HepG2 (cell line): ENCODE measurements around the gene CD248. TPM values are rescaled to one million over a fixed set of nuclear protein-coding genes. Genes with fewer than 3 reads are reported as not detected.

ENCODE experiments used
- ATAC-seq: fragments of 200-7000 bp; cut with Tn5 transposase; 3 replicates; pipeline ENCODE4 v1.9.1; 2020; ENCODE audit warnings: mild to moderate bottlenecking, moderate library complexity
- BruUV-seq: library from RNA; stranded (reverse); fragments of 400-500 nt; replicated peaks from 2 replicates; lab custom pipeline; 2021; lab: Mats Ljungman, UMichigan
- CTCF ChIA-PET: fragments of 300-600 bp; formaldehyde crosslinking; extraction: SDS; loops from one replicate; lab custom pipeline; 2021; ENCODE audit warnings: low total read pairs, inconsistent platforms, low intra/inter-chr PET ratio; lab: Yijun Ruan, JAX
- POLR2A ChIA-PET: fragments of 350-600 bp; sonication (Branson Sonifier 250); formaldehyde crosslinking; loops from one replicate; lab custom pipeline; 2020; ENCODE audit warnings: antibody characterized with exemption, inconsistent platforms; lab: Yijun Ruan, JAX
- DNase-seq: peaks from one replicate; pipeline ENCODE4 v3.0.0-alpha.2; 2015; ENCODE audit warnings: low spot score
- FAIRE-seq: peaks from 3 replicates; lab custom pipeline; 2011; peaks lifted over from hg19 to GRCh38; lab: Jason Lieb, UNC
- H2AFZ ChIP-seq: one replicate; pipeline ENCODE4 v1.6.1; 2011; ENCODE audit warnings: low read length, inconsistent platforms
- H3K27ac ChIP-seq: fragments of 300-600 bp; 3 replicates; pipeline ENCODE4 v1.8.0; 2011; ENCODE audit warnings: mixed run types, mild to moderate bottlenecking, mixed read lengths, low read length, inconsistent platforms; ENCODE audit not compliant: insufficient read depth; ENCODE audit errors: extremely low read length
- H3K27me3 ChIP-seq, 2 experiments: fragments of 200-600 bp in 1 of 2; 2 replicates in 1 of 2; 3 replicates in 1 of 2; pipeline versions ENCODE4 v1.6.0 to v1.8.0; 2011; ENCODE audit warnings: low read length in 2 of 2, mild to moderate bottlenecking in 2 of 2, moderate library complexity in 2 of 2, inconsistent platforms in 1 of 2; ENCODE audit not compliant: insufficient read depth in 2 of 2, control insufficient read depth in 1 of 2
- H3K36me3 ChIP-seq, 2 experiments: fragments of 200-600 bp in 1 of 2; replicated peaks in 1 of 2; 2 replicates in 1 of 2; 3 replicates in 1 of 2; pipeline versions ENCODE4 v1.5.1 to v1.8.0; 2011; ENCODE audit warnings: low read length in 2 of 2, inconsistent platforms in 1 of 2; ENCODE audit not compliant: insufficient read depth in 2 of 2, control insufficient read depth in 1 of 2
- H3K4me1 ChIP-seq: 2 replicates; pipeline ENCODE4 v1.5.1; 2012; ENCODE audit warnings: low read length, inconsistent platforms; ENCODE audit not compliant: insufficient read depth
- H3K4me2 ChIP-seq: 2 replicates; pipeline ENCODE4 v1.6.0; 2011; ENCODE audit warnings: low read depth, low read length, inconsistent platforms
- H3K4me3 ChIP-seq, 3 experiments: fragments of 200-600 bp in 1 of 3; sonication (generic), shearing (Covaris generic) in 1 of 3; replicated peaks in 1 of 3; 2 replicates each; pipeline ENCODE4 v1.5.1; 2011 to 2016; ENCODE audit warnings: low read length in 3 of 3, inconsistent platforms in 2 of 3, low read depth in 2 of 3, mild to moderate bottlenecking in 2 of 3, control low read depth in 1 of 3, mixed read lengths in 1 of 3; ENCODE audit not compliant: insufficient read depth in 1 of 3
- H3K79me2 ChIP-seq: one replicate; pipeline ENCODE4 v1.6.1; 2011; ENCODE audit warnings: low read length, inconsistent platforms; ENCODE audit not compliant: insufficient read depth
- H3K9ac ChIP-seq: 2 replicates; pipeline ENCODE4 v1.6.0; 2011; ENCODE audit warnings: mild to moderate bottlenecking, low read depth, low read length, inconsistent platforms; ENCODE audit not compliant: insufficient read depth
- H3K9me3 ChIP-seq: 2 replicates; pipeline ENCODE4 v1.5.1; 2012; ENCODE audit warnings: mild to moderate bottlenecking, low read length
- H4K20me1 ChIP-seq: 2 replicates; pipeline ENCODE4 v1.6.0; 2011; ENCODE audit warnings: inconsistent platforms, mild to moderate bottlenecking, low read length, moderate library complexity; ENCODE audit not compliant: insufficient read depth
- EED ChIP-seq: sonication (generic); formaldehyde crosslinking; IDR thresholded peaks from 2 replicates; pipeline ENCODE4 v1.5.0; 2020; ENCODE audit warnings: mild to moderate bottlenecking, missing genetic modification reagents
- HOXA7 ChIP-seq: sonication (generic); formaldehyde crosslinking; IDR thresholded peaks from 2 replicates; pipeline ENCODE4 v1.8.1; 2022; ENCODE audit warnings: mild to moderate bottlenecking, missing genetic modification reagents, moderate library complexity
- ZNF274 ChIP-seq: sonication (generic); formaldehyde crosslinking; IDR thresholded peaks from 2 replicates; pipeline ENCODE4 v1.5.1; 2020; ENCODE audit warnings: mild to moderate bottlenecking, missing genetic modification reagents
- ZNF777 ChIP-seq: sonication (generic); formaldehyde crosslinking; IDR thresholded peaks from 2 replicates; pipeline ENCODE4 v1.4.0; 2020; ENCODE audit warnings: missing genetic modification reagents
- ZNF792 ChIP-seq: IDR thresholded peaks from 2 replicates; pipeline ENCODE4 v1.6.1; 2016
- WGBS: methylation state at CpG from one replicate; pipeline ENCODE4 v1.1.6; 2017; ENCODE audit warnings: low lambda C conversion rate; 5-methylcytosine and 5-hydroxymethylcytosine counted together
- in situ Hi-C: cut with HindIII; loops from 2 replicates; pipeline ENCODE4 v1.10.0; 2017; ENCODE audit warnings: low pct_unique_long_range_greater_than_20kb; ENCODE audit not compliant: extremely low pct_ligation_motif_present
- intact Hi-C: fragments of 100-400 bp; cut with micrococcal nuclease; formaldehyde crosslinking; loops from one replicate; pipeline ENCODE4 v1.10.0; 2022; ENCODE audit not compliant: unreplicated experiment
- polyA plus RNA-seq, 8 experiments: library from polyadenylated mRNA; depleted of rRNA in 3 of 8; stranded (reverse) in 7 of 8; unstranded in 1 of 8; fragments of >200 nt; fragmentation: Illumina TruSeq in 4 of 8; extraction: Trizol in 4 of 8; gene quantifications; 2 replicates each; pipeline versions ENCODE4 v1.2.1 to v1.2.3, GENCODE V29; 2011 to 2016; ENCODE audit warnings: low read depth in 4 of 8, missing spikeins in 1 of 8, mixed read lengths in 1 of 8; ENCODE audit not compliant: insufficient read depth in 1 of 8
- total RNA-seq, 5 experiments: library from RNA; depleted of rRNA; stranded (reverse); fragments of >200 nt; fragmentation: Illumina TruSeq; extraction: Trizol; gene quantifications; 2 replicates each; pipeline ENCODE4 v1.2.3, GENCODE V29; 2016; ENCODE audit warnings: low read depth in 1 of 5
- TF ChIP-seq, protein P1 (sequence below): IDR thresholded peaks from 2 replicates; pipeline ENCODE4 v1.6.1; 2016; ENCODE audit warnings: low read depth

CD248 gene
- total and polyA plus RNA-seq, 2 of the 13 experiments (the other 11 are each of a cell fraction or from before 2014, with no cell fraction given), result 0.25 to 0.35 TPM

DNA sequence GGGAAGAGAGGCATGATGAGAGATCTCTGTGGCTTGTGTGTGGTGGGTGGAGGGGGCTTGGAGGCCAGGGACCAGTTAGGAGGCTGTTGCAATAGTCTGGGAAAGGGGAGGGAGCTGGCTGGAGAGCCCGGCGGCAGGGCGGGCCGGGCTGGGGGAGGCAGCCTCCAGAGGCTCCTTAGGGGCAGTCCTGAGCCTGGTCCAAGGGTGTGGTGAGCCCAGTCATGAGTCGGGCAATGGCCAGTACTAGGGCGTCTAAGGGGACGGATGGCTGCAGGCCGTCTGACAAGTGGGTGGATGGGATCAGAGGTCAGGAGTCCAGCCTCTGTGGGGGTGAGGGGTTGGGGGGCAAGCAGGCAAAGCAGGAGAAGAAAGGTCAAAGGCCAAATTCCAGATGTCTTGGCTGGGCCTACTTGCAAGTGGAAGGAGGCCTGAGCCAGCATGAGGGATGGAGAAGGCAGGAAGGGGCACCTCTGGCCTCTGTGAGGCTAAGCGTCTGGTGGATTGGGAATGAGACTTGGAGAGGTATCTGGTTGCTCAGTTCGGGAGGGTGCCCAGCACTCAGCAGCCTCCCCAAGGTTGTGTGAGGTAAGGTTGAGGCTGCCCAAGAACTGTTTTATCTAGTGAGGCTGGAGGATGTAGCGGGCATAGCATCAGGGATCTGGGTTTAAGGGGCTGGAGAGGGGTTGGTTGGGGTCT lies 6.0 kb upstream of the CD248 start:
- no peak for FAIRE-seq
- Histone ChIP-seq H3K4me3 (no peak overlapping the region), H3K27me3 (peaks cover 0 to 24% of the 10 kb centered on the region in 2 experiments; a peak in 3 of 5 replicates), H3K79me2 (no peaks in the 10 kb centered on the region), H3K36me3 (no peaks in the 10 kb centered on the region), H3K27ac (no peak overlapping the region), H4K20me1 (no peaks in the 10 kb centered on the region), H3K9me3 (no peaks in the 10 kb centered on the region), H3K9ac (no peak overlapping the region), H3K4me1 (peaks cover 59% of the 10 kb centered on the region), H3K4me2 (0 out of 2 replicates have a peak overlapping the region, but pooled peaks have one; percentile 20), H2AFZ (no peak overlapping the region)
- TF ChIP-seq ZNF274 (CRISPR knock-in tag) (no peak), HOXA7 (CRISPR knock-in tag) (no peak), ZNF792 (CRISPR knock-in tag) (no peak), ZNF777 (CRISPR knock-in tag) (0 out of 2 replicates have a peak, but pooled peaks have one; percentile 17), EED (CRISPR knock-in tag) (no peak)
- TF ChIP-seq, protein P1, sequence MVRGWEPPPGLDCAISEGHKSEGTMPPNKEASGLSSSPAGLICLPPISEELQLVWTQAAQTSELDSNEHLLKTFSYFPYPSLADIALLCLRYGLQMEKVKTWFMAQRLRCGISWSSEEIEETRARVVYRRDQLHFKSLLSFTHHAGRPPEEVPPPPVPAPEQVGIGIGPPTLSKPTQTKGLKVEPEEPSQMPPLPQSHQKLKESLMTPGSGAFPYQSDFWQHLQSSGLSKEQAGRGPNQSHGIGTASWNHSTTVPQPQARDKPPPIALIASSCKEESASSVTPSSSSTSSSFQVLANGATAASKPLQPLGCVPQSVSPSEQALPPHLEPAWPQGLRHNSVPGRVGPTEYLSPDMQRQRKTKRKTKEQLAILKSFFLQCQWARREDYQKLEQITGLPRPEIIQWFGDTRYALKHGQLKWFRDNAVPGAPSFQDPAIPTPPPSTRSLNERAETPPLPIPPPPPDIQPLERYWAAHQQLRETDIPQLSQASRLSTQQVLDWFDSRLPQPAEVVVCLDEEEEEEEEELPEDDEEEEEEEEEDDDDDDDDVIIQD, result no peak
- WGBS, result 20% methylated on average over 8 of the region's 11 CpGs
- intact Hi-C loops, result no loop called here
- ATAC-seq, result no peak
- CTCF ChIA-PET, result interaction anchor here (1.2 to 2.2 kb wide), 2 partner anchors 11 to 100 kb away, joined by 6 to 24 read pairs; no protein-coding TSS in a partner anchor
- in situ Hi-C loops, result no loop called here
- POLR2A ChIA-PET, result interaction anchor here (0.7 kb wide), 1 partner anchor 11 kb away, joined by 4 read pairs; no protein-coding TSS in a partner anchor
- no peak for DNase-seq
- BruUV-seq, result no TSS peak
